Hepatocyte (in vitro differentiated cells): ENCODE data around the gene NANP.

Experiments used
- CTCF ChIP-seq: fragments of 200-600 bp; sonication (generic); IDR thresholded peaks from 2 replicates; pipeline ENCODE4 v1.5.1; 2016; ENCODE audit warnings: antibody characterized with exemption, mild to moderate bottlenecking; ENCODE audit not compliant: poor library complexity
- EZH2 ChIP-seq: fragments of 200-600 bp; sonication (generic); IDR thresholded peaks from 2 replicates; pipeline ENCODE4 v1.6.1; 2016; ENCODE audit warnings: antibody characterized with exemption, mild to moderate bottlenecking, borderline replicate concordance
- EZH2phosphoT487 ChIP-seq: fragments of 200-600 bp; sonication (generic); IDR thresholded peaks from one replicate; pipeline ENCODE4 v1.6.1; 2018; ENCODE audit warnings: antibody characterized with exemption, mild to moderate bottlenecking, low read depth, moderate library complexity; ENCODE audit not compliant: unreplicated experiment, severe bottlenecking

- TF ChIP-seq CTCF (no peak), EZH2 (no peak), EZH2phosphoT487 (no peak)
These were observed 36.3 kb downstream of the NANP start for GRCh38 chr20:25587536-25587935.
